Naive thymus-derived CD8-positive, alpha-beta T cell (primary cell): Measurements from ENCODE around the gene CCNY. TPM values are rescaled to one million over a fixed set of nuclear protein-coding genes. Genes with fewer than 3 reads are reported as not detected.

Source experiments
- ATAC-seq, 2 donors: fragments of 150-1000 bp; cut with Tn5 transposase in 1 of 2; sonication (Bioruptor Pico), chemical (Tn5 transposase) in 1 of 2; 1 replicate in 1 of 2; 2 replicates in 1 of 2; pipeline ENCODE4 v1.10.0; 2021; ENCODE audit warnings: mild to moderate bottlenecking in 2 of 2, moderate library complexity in 2 of 2
- POLR2A ChIA-PET: fragments of 350-600 bp; sonication (Branson Sonifier 250); formaldehyde crosslinking; loops from one replicate; lab custom pipeline; 2021; ENCODE audit warnings: antibody characterized with exemption; lab: Charles Lee
- DNase-seq, 10 donors: peaks; one replicate each; pipeline versions ENCODE4 v3.0.0 to v3.0.0-alpha.2; 2020 to 2022
- H3K27ac Mint-ChIP-seq, 10 donors: one replicate each; pipeline ENCODE4 v1.8.0; 2020 to 2022; ENCODE audit warnings: mild to moderate bottlenecking in 10 of 10, mixed read lengths in 10 of 10, moderate library complexity in 4 of 10, inconsistent platforms in 1 of 10
- H3K27me3 Mint-ChIP-seq, 5 donors: one replicate each; pipeline ENCODE4 v1.8.0; 2021 to 2022; ENCODE audit warnings: mixed read lengths in 5 of 5
- H3K36me3 Mint-ChIP-seq, 3 donors: one replicate each; pipeline ENCODE4 v1.8.0; 2020 to 2022; ENCODE audit warnings: mixed read lengths in 3 of 3, mild to moderate bottlenecking in 2 of 3, inconsistent platforms in 1 of 3
- H3K4me1 Mint-ChIP-seq, 4 donors: one replicate each; pipeline ENCODE4 v1.8.0; 2021 to 2022; ENCODE audit warnings: mixed read lengths in 4 of 4
- H3K4me3 Mint-ChIP-seq, 10 donors: one replicate each; pipeline ENCODE4 v1.8.0; 2020 to 2022; ENCODE audit warnings: mild to moderate bottlenecking in 10 of 10, mixed read lengths in 10 of 10, moderate library complexity in 6 of 10, inconsistent platforms in 1 of 10
- H3K9me3 Mint-ChIP-seq, 9 donors: one replicate each; pipeline ENCODE4 v1.8.0; 2020 to 2022; ENCODE audit warnings: mixed read lengths in 9 of 9, mild to moderate bottlenecking in 3 of 9, inconsistent platforms in 1 of 9, moderate library complexity in 1 of 9
- polyA plus RNA-seq, 3 donors: library from polyadenylated mRNA; unstranded; fragments of 300-500 nt; fragmentation: Illumina TruSeq; gene quantifications; one replicate each; pipeline ENCODE4 v1.2.3, GENCODE V29; 2021
- total RNA-seq, 8 experiments: library from RNA in 2 of 8; stranded (reverse) in 2 of 8; gene quantifications; one replicate each; pipeline ENCODE4 v1.2.3 and lab custom pipeline; 2021 to 2026

Gene CCNY
- total and polyA plus RNA-seq, 5 experiments from 2014 or later: 11.0 to 78.6 (median 25.5) TPM

- Mint-ChIP-seq H3K27ac (peak overlapping the region in 6 of 10 donors; percentile 2 to 41 (median 6)), H3K4me1 (peaks cover 39 to 66% (median 64%) of the 10 kb centered on the region in 4 donors), H3K9me3 (peaks cover 0 to 4% (median 0%) of the 10 kb centered on the region in 9 donors), H3K36me3 (peaks cover 6 to 15% (median 11%) of the 10 kb centered on the region in 3 donors), H3K4me3 (no peak overlapping the region), H3K27me3 (no peaks in the 10 kb centered on the region)
- DNase-seq: no peak
- POLR2A ChIA-PET: no interaction called here
- ATAC-seq: no peak
These were observed 92.2 kb downstream of the CCNY start for GRCh38 chr10:35428521-35428920.

- Mint-ChIP-seq H3K4me3 (no peak overlapping the region), H3K36me3 (peaks cover 19 to 43% (median 26%) of the 10 kb centered on the region in 3 donors), H3K27me3 (no peaks in the 10 kb centered on the region), H3K9me3 (peaks cover 0 to 23% (median 17%) of the 10 kb centered on the region in 9 donors), H3K27ac (peak overlapping the region in 1 of 10 donors; percentile 9), H3K4me1 (peaks cover 29 to 56% (median 46%) of the 10 kb centered on the region in 4 donors)
- DNase-seq (no peak), ATAC-seq (no peak)
- POLR2A ChIA-PET: no interaction called here
These were observed 96.6 kb downstream of the CCNY start for GRCh38 chr10:35432781-35433338.

- Mint-ChIP-seq H3K27me3 (no peaks in the 10 kb centered on the region), H3K36me3 (peaks cover 20 to 42% (median 30%) of the 10 kb centered on the region in 3 donors), H3K9me3 (peaks cover 6 to 28% (median 25%) of the 10 kb centered on the region in 9 donors), H3K4me3 (no peak overlapping the region), H3K27ac (peak overlapping the region in 7 of 10 donors; percentile 11 to 82 (median 65)), H3K4me1 (peaks cover 21 to 45% (median 36%) of the 10 kb centered on the region in 4 donors)
- no peak for ATAC-seq
- no peak for DNase-seq
- POLR2A ChIA-PET: no interaction called here
These were observed 97.6 kb downstream of the CCNY start for GRCh38 chr10:35433851-35434426.

GRCh38 chr10:35434533-35434932 lies 98.2 kb downstream of the CCNY start:
- H3K27me3 Mint-ChIP-seq: no peaks in the 10 kb centered on the region
- peak overlapping the region in 8 of 10 donors; percentile 0 to 82 (median 48) for H3K27ac Mint-ChIP-seq
- H3K9me3 Mint-ChIP-seq: peaks cover 11 to 34% (median 31%) of the 10 kb centered on the region in 9 donors
- H3K4me3 Mint-ChIP-seq: no peak overlapping the region
- H3K36me3 Mint-ChIP-seq: peaks cover 26 to 48% (median 35%) of the 10 kb centered on the region in 3 donors
- H3K4me1 Mint-ChIP-seq: peaks cover 22 to 45% (median 35%) of the 10 kb centered on the region in 4 donors
- POLR2A ChIA-PET: no interaction called here
- no peak for DNase-seq
- ATAC-seq: no peak

- no peaks in the 10 kb centered on the region for H3K27me3 Mint-ChIP-seq
- peaks cover 29 to 58% (median 35%) of the 10 kb centered on the region in 3 donors for H3K36me3 Mint-ChIP-seq
- DNase-seq (no peak), ATAC-seq (no peak)
- H3K27ac Mint-ChIP-seq: peak overlapping the region in 7 of 10 donors; percentile 34 to 82 (median 68)
- POLR2A ChIA-PET: no interaction called here
- H3K9me3 Mint-ChIP-seq: peaks cover 15 to 46% (median 34%) of the 10 kb centered on the region in 9 donors
- H3K4me3 Mint-ChIP-seq: peak overlapping the region in 3 of 10 donors; percentile 1 to 18 (median 8)
- peaks cover 22 to 44% (median 36%) of the 10 kb centered on the region in 4 donors for H3K4me1 Mint-ChIP-seq
These were observed 99.5 kb downstream of the CCNY start for GRCh38 chr10:35435824-35436223.

- H3K9me3 Mint-ChIP-seq: peaks cover 27 to 64% (median 54%) of the 10 kb centered on the region in 9 donors
- POLR2A ChIA-PET: interaction anchor here (0.7 kb wide), 1 partner anchor 14 kb away, joined by 5 read pairs; no protein-coding TSS in a partner anchor
These were observed 101.5 kb downstream of the CCNY start for GRCh38 chr10:35437829-35438228.

GRCh38 chr10:35438718-35439571 lies 102.6 kb downstream of the CCNY start:
- Mint-ChIP-seq H3K36me3 (peaks cover 37 to 76% (median 51%) of the 10 kb centered on the region in 3 donors), H3K27me3 (no peaks in the 10 kb centered on the region), H3K9me3 (peaks cover 29 to 74% (median 66%) of the 10 kb centered on the region in 9 donors), H3K4me1 (peaks cover 16 to 31% (median 23%) of the 10 kb centered on the region in 4 donors), H3K27ac (peak overlapping the region in 4 of 10 donors; percentile 11 to 28 (median 26)), H3K4me3 (no peak overlapping the region)
- POLR2A ChIA-PET: no interaction called here
- ATAC-seq: no peak
- DNase-seq: no peak

More at GRCh38 chr10:35437829-35438228, 101.5 kb downstream of the CCNY start:
- Mint-ChIP-seq H3K4me3 (no peak overlapping the region), H3K4me1 (peaks cover 16 to 38% (median 28%) of the 10 kb centered on the region in 4 donors), H3K27ac (no peak overlapping the region), H3K27me3 (no peaks in the 10 kb centered on the region), H3K36me3 (peaks cover 37 to 70% (median 44%) of the 10 kb centered on the region in 3 donors)
- ATAC-seq (no peak), DNase-seq (no peak)

- no peak overlapping the region for H3K27ac Mint-ChIP-seq
- peak overlapping the region in 1 of 10 donors; percentile 54 for H3K4me3 Mint-ChIP-seq
These were observed 103.7 kb downstream of the CCNY start for GRCh38 chr10:35440016-35440415.

GRCh38 chr10:35442028-35442427 lies 105.7 kb downstream of the CCNY start:
- peak overlapping the region in 3 of 10 donors; percentile 22 to 53 (median 51) for H3K27ac Mint-ChIP-seq
- POLR2A ChIA-PET: no interaction called here
- H3K4me1 Mint-ChIP-seq: peaks cover 16 to 37% (median 33%) of the 10 kb centered on the region in 4 donors
- H3K27me3 Mint-ChIP-seq: no peaks in the 10 kb centered on the region
- H3K36me3 Mint-ChIP-seq: peaks cover 17 to 62% (median 54%) of the 10 kb centered on the region in 3 donors
- no peak for ATAC-seq
- H3K9me3 Mint-ChIP-seq: peaks cover 28 to 85% (median 66%) of the 10 kb centered on the region in 9 donors
- no peak for DNase-seq
- peak overlapping the region in 1 of 10 donors; percentile 28 for H3K4me3 Mint-ChIP-seq

More at GRCh38 chr10:35440016-35440415, 103.7 kb downstream of the CCNY start:
- H3K36me3 Mint-ChIP-seq: peaks cover 32 to 72% (median 57%) of the 10 kb centered on the region in 3 donors
- DNase-seq (no peak), ATAC-seq (no peak)
- POLR2A ChIA-PET: no interaction called here
- peaks cover 32 to 84% (median 72%) of the 10 kb centered on the region in 9 donors for H3K9me3 Mint-ChIP-seq
- H3K4me1 Mint-ChIP-seq: peaks cover 12 to 25% (median 19%) of the 10 kb centered on the region in 4 donors
- no peaks in the 10 kb centered on the region for H3K27me3 Mint-ChIP-seq

- no peaks in the 10 kb centered on the region for H3K27me3 Mint-ChIP-seq
- no peak overlapping the region for H3K4me3 Mint-ChIP-seq
- peaks cover 28 to 81% (median 65%) of the 10 kb centered on the region in 9 donors for H3K9me3 Mint-ChIP-seq
- peak overlapping the region in 6 of 10 donors; percentile 15 to 62 (median 48) for H3K27ac Mint-ChIP-seq
- H3K4me1 Mint-ChIP-seq: peaks cover 18 to 43% (median 38%) of the 10 kb centered on the region in 4 donors
- ATAC-seq (no peak), DNase-seq (no peak)
- POLR2A ChIA-PET: no interaction called here
- peaks cover 15 to 57% (median 52%) of the 10 kb centered on the region in 3 donors for H3K36me3 Mint-ChIP-seq
These were observed 106.3 kb downstream of the CCNY start for GRCh38 chr10:35442592-35442991.

GRCh38 chr10:35443858-35444257 lies 107.5 kb downstream of the CCNY start:
- H3K4me1 Mint-ChIP-seq: peaks cover 30 to 56% (median 50%) of the 10 kb centered on the region in 4 donors
- peaks cover 23 to 75% (median 62%) of the 10 kb centered on the region in 9 donors for H3K9me3 Mint-ChIP-seq
- H3K4me3 Mint-ChIP-seq: no peak overlapping the region
- peak overlapping the region in 3 of 10 donors; percentile 47 to 61 (median 58) for H3K27ac Mint-ChIP-seq
- POLR2A ChIA-PET: no interaction called here
- no peak for DNase-seq
- no peaks in the 10 kb centered on the region for H3K27me3 Mint-ChIP-seq
- ATAC-seq: no peak
- H3K36me3 Mint-ChIP-seq: peaks cover 11 to 50% (median 47%) of the 10 kb centered on the region in 3 donors
